Large intestine (tissue), 12 donors: ENCODE results near the gene INHBC. TPM values are rescaled to one million over a fixed set of nuclear protein-coding genes. Genes with fewer than 3 reads are reported as not detected.
A peak's percentile ranks its signal among the peaks of the same experiment; 100 is the strongest.
"Not testable (repeated sequence)": the region's sequence is repeated elsewhere in the genome, so short reads cannot be mapped to it uniquely, and the experiment has no call there.

ENCODE experiments used
- DNase-seq, 2 donors: peaks; one replicate each; pipeline versions ENCODE4 v3.0.0 to v3.0.0-alpha.2; 2013
- H3K27ac ChIP-seq: one replicate; pipeline ENCODE4 v1.5.1; 2013; ENCODE audit warnings: low read length
- H3K27me3 ChIP-seq: 2 replicates; pipeline ENCODE4 v1.6.1; 2013; ENCODE audit warnings: low read length; ENCODE audit not compliant: control insufficient read depth, insufficient read depth
- H3K36me3 ChIP-seq: 2 replicates; pipeline ENCODE4 v1.6.1; 2013; ENCODE audit warnings: low read length; ENCODE audit not compliant: control insufficient read depth, insufficient read depth
- H3K4me1 ChIP-seq: one replicate; pipeline ENCODE4 v1.6.1; 2013; ENCODE audit warnings: low read length; ENCODE audit not compliant: control insufficient read depth, insufficient read depth
- H3K4me3 ChIP-seq: one replicate; pipeline ENCODE4 v1.5.1; 2013; ENCODE audit warnings: low read length
- H3K9me3 ChIP-seq: one replicate; pipeline ENCODE4 v1.6.1; 2013; ENCODE audit warnings: mild to moderate bottlenecking, low read depth, low read length, moderate library complexity; ENCODE audit not compliant: control insufficient read depth
- WGBS: methylation state at CpG from one replicate; pipeline ENCODE4 v1.1.5; 2013; ENCODE audit warnings: low lambda C conversion rate; ENCODE audit not compliant: insufficient coverage; 5-methylcytosine and 5-hydroxymethylcytosine counted together
- long read RNA-seq, 11 donors: transcript quantifications; one replicate each; lab custom pipeline, GENCODE V29; 2026
- polyA plus RNA-seq: library from polyadenylated mRNA; unstranded; fragments of 120-200 nt; gene quantifications from one replicate; pipeline ENCODE4 v1.2.1, GENCODE V29; 2013

INHBC gene
- polyA plus RNA-seq = 0.40 TPM
- long read RNA-seq, donor 1 = 0 reads
- long read RNA-seq, donor 2 = 0 reads
- long read RNA-seq, donor 3 = 0 reads
- long read RNA-seq, donor 4 = 0 reads
- long read RNA-seq, donor 5 = 0 reads
- long read RNA-seq, donor 6 = 0 reads
- long read RNA-seq, donor 7 = 0 reads
- long read RNA-seq, donor 8 = 0 reads
- long read RNA-seq, donor 9 = 0 reads
- long read RNA-seq, donor 10 = 0 reads
- long read RNA-seq, donor 11 = 0 reads

GRCh38 chr12:57434517-57435223, at the start of gene INHBC:
Gene INHBC, plus strand, starts transcription at chr12:57434784. Its CDS starts 103 bp downstream, at chr12:57434887.
- H3K27me3 ChIP-seq = no peaks in the 10 kb centered on the region
- H3K36me3 ChIP-seq = no peaks in the 10 kb centered on the region
- H3K4me3 ChIP-seq = no peak within 1 kb of the TSS
- peaks cover 15% of the 10 kb centered on the region for H3K4me1 ChIP-seq
- no peaks in the 10 kb centered on the region for H3K9me3 ChIP-seq
- no peak within 1 kb of the TSS for H3K27ac ChIP-seq
- WGBS = no CpG with 5 or more reads among the region's 8 CpGs
- DNase-seq = peak in 1 of 2 donors; percentile 40

- Histone ChIP-seq H3K27me3 (no peaks in the 10 kb centered on the region), H3K9me3 (peaks cover 3% of the 10 kb centered on the region), H3K4me3 (no peak overlapping the region), H3K27ac (no peak overlapping the region), H3K36me3 (peaks cover 2% of the 10 kb centered on the region), H3K4me1 (peaks cover 9% of the 10 kb centered on the region)
- no CpG with 5 or more reads among the region's 3 CpGs for WGBS
- no peak for DNase-seq
These were observed 49.0 kb upstream of the INHBC start for GRCh38 chr12:57385586-57385985.

GRCh38 chr12:57386187-57386720, 48.3 kb upstream of the INHBC start:
- H3K4me3 ChIP-seq = no peak overlapping the region
- WGBS = no CpG with 5 or more reads among the region's 33 CpGs
- H3K27ac ChIP-seq = no peak overlapping the region
- no peak for DNase-seq
- H3K9me3 ChIP-seq = peaks cover 3% of the 10 kb centered on the region
- no peaks in the 10 kb centered on the region for H3K36me3 ChIP-seq
- peaks cover 9% of the 10 kb centered on the region for H3K4me1 ChIP-seq
- H3K27me3 ChIP-seq = no peaks in the 10 kb centered on the region

GRCh38 chr12:57388425-57388824, 46.2 kb upstream of the INHBC start:
- Histone ChIP-seq H3K9me3 (peaks cover 3% of the 10 kb centered on the region), H3K36me3 (peaks cover 4% of the 10 kb centered on the region), H3K4me3 (no peak overlapping the region), H3K27ac (peak overlapping the region; percentile 48), H3K4me1 (peaks cover 9% of the 10 kb centered on the region), H3K27me3 (no peaks in the 10 kb centered on the region)
- WGBS = 46% methylated on average over 2 of the region's 5 CpGs
- DNase-seq = peak; percentile 9 to 28

- Histone ChIP-seq H3K4me3 (no peak overlapping the region), H3K4me1 (peaks cover 9% of the 10 kb centered on the region), H3K9me3 (peaks cover 3% of the 10 kb centered on the region), H3K27ac (peak overlapping the region; percentile 48), H3K27me3 (no peaks in the 10 kb centered on the region), H3K36me3 (peaks cover 8% of the 10 kb centered on the region)
- DNase-seq = peak; percentile 24 to 43
- 0% methylated on average over 1 of the region's 3 CpGs for WGBS
These were observed 45.6 kb upstream of the INHBC start for GRCh38 chr12:57389033-57389432.

GRCh38 chr12:57390174-57390573, 44.4 kb upstream of the INHBC start:
- peaks cover 14% of the 10 kb centered on the region for H3K36me3 ChIP-seq

GRCh38 chr12:57395121-57395520, 39.5 kb upstream of the INHBC start:
- peaks cover 18% of the 10 kb centered on the region for H3K36me3 ChIP-seq
- H3K4me1 ChIP-seq = peaks cover 4% of the 10 kb centered on the region
- WGBS = no CpG with 5 or more reads among the region's 18 CpGs
- H3K4me3 ChIP-seq = no peak overlapping the region
- DNase-seq = no peak
- H3K27ac ChIP-seq = no peak overlapping the region
- no peaks in the 10 kb centered on the region for H3K27me3 ChIP-seq
- no peaks in the 10 kb centered on the region for H3K9me3 ChIP-seq

More at GRCh38 chr12:57390174-57390573, 44.4 kb upstream of the INHBC start:
- WGBS = 31% methylated on average over 1 of the region's 2 CpGs
- Histone ChIP-seq H3K4me3 (no peak overlapping the region), H3K9me3 (peaks cover 3% of the 10 kb centered on the region), H3K27ac (peak overlapping the region; percentile 72), H3K4me1 (peaks cover 9% of the 10 kb centered on the region), H3K27me3 (no peaks in the 10 kb centered on the region)
- DNase-seq = peak; percentile 52 to 79

GRCh38 chr12:57397441-57397840, 37.1 kb upstream of the INHBC start:
- H3K9me3 ChIP-seq = no peaks in the 10 kb centered on the region
- H3K4me3 ChIP-seq = no peak overlapping the region
- DNase-seq = no peak
- H3K36me3 ChIP-seq = peaks cover 19% of the 10 kb centered on the region
- no peak overlapping the region for H3K27ac ChIP-seq
- WGBS = no CpG with 5 or more reads among the region's 2 CpGs
- no peaks in the 10 kb centered on the region for H3K4me1 ChIP-seq
- H3K27me3 ChIP-seq = no peaks in the 10 kb centered on the region

- not testable (repeated sequence) for H3K4me3 ChIP-seq, H3K4me1 ChIP-seq, H3K27ac ChIP-seq, DNase-seq, H3K36me3 ChIP-seq, H3K27me3 ChIP-seq, H3K9me3 ChIP-seq
- no CpG with 5 or more reads among the region's 7 CpGs for WGBS
These were observed 34.7 kb upstream of the INHBC start for GRCh38 chr12:57399718-57400463.

GRCh38 chr12:57401165-57401564, 33.4 kb upstream of the INHBC start:
- H3K27me3 ChIP-seq = no peaks in the 10 kb centered on the region
- H3K27ac ChIP-seq = no peak overlapping the region
- DNase-seq = no peak
- no peaks in the 10 kb centered on the region for H3K4me1 ChIP-seq
- no CpG with 5 or more reads among the region's 5 CpGs for WGBS
- H3K36me3 ChIP-seq = peaks cover 2% of the 10 kb centered on the region
- H3K9me3 ChIP-seq = no peaks in the 10 kb centered on the region
- no peak overlapping the region for H3K4me3 ChIP-seq
